ENCODE results near the gene MRPL55.

Gene MRPL55

GRCh38 chr1:228142155-228142691, 33.1 kb upstream of the MRPL55 start:
- Mint-ChIP-seq H3K27ac (no peak overlapping the region), H3K9me3 (no peaks in the 10 kb centered on the region), H3K36me3 (peaks cover 10% of the 10 kb centered on the region), H3K4me1 (peaks cover 59% of the 10 kb centered on the region), H3K27me3 (no peaks in the 10 kb centered on the region), H3K4me3 (peak overlapping the region; percentile 71)
- ATAC-seq: no peak

GRCh38 chr1:228141226-228142044, 32.3 kb upstream of the MRPL55 start:
- Mint-ChIP-seq H3K4me1 (peaks cover 63% of the 10 kb centered on the region), H3K27ac (peak overlapping the region; percentile 58), H3K9me3 (no peaks in the 10 kb centered on the region), H3K36me3 (peaks cover 10% of the 10 kb centered on the region), H3K27me3 (no peaks in the 10 kb centered on the region), H3K4me3 (peak overlapping the region; percentile 71)
- no peak for ATAC-seq

GRCh38 chr1:228140724-228141225, 31.7 kb upstream of the MRPL55 start:
- no peaks in the 10 kb centered on the region for H3K27me3 Mint-ChIP-seq
- no peak for ATAC-seq
- peaks cover 63% of the 10 kb centered on the region for H3K4me1 Mint-ChIP-seq

GRCh38 chr1:228139931-228140723, 31.0 kb upstream of the MRPL55 start, which contains the start of gene GUK1:
TSS of gene GUK1 (plus strand) at chr1:228140279. CDS start at chr1:228140303, 24 bp downstream.
- H3K4me1 Mint-ChIP-seq: peaks cover 63% of the 10 kb centered on the region
- no peaks in the 10 kb centered on the region for H3K27me3 Mint-ChIP-seq
- peak; percentile 98 for ATAC-seq
- H3K4me3 Mint-ChIP-seq: peak within 1 kb of the TSS; percentile 71
- peaks cover 10% of the 10 kb centered on the region for H3K36me3 Mint-ChIP-seq
- peak within 1 kb of the TSS; percentile 58 for H3K27ac Mint-ChIP-seq
- no peaks in the 10 kb centered on the region for H3K9me3 Mint-ChIP-seq

More at GRCh38 chr1:228140724-228141225, 31.7 kb upstream of the MRPL55 start:
- Mint-ChIP-seq H3K36me3 (peaks cover 10% of the 10 kb centered on the region), H3K4me3 (peak overlapping the region; percentile 71), H3K27ac (peak overlapping the region; percentile 58), H3K9me3 (no peaks in the 10 kb centered on the region)

- H3K4me1 Mint-ChIP-seq: peaks cover 57% of the 10 kb centered on the region
- ATAC-seq: no peak
Measured at GRCh38 chr1:228139406-228139930, 30.4 kb upstream of the MRPL55 start.

GRCh38 chr1:228136901-228137300, 27.8 kb upstream of the MRPL55 start:
- no peaks in the 10 kb centered on the region for H3K9me3 Mint-ChIP-seq
- peak overlapping the region; percentile 57 for H3K27ac Mint-ChIP-seq
- H3K27me3 Mint-ChIP-seq: peaks cover 8% of the 10 kb centered on the region
- no peak overlapping the region for H3K4me3 Mint-ChIP-seq
- no peaks in the 10 kb centered on the region for H3K36me3 Mint-ChIP-seq
- peaks cover 32% of the 10 kb centered on the region for H3K4me1 Mint-ChIP-seq
- no peak for ATAC-seq

More at GRCh38 chr1:228139406-228139930, 30.4 kb upstream of the MRPL55 start:
- Mint-ChIP-seq H3K9me3 (no peaks in the 10 kb centered on the region), H3K27ac (peak overlapping the region; percentile 58), H3K27me3 (peaks cover 6% of the 10 kb centered on the region), H3K36me3 (peaks cover 10% of the 10 kb centered on the region), H3K4me3 (peak overlapping the region; percentile 71)

- Mint-ChIP-seq H3K4me1 (peaks cover 29% of the 10 kb centered on the region), H3K4me3 (no peak overlapping the region), H3K27me3 (peaks cover 8% of the 10 kb centered on the region), H3K9me3 (no peaks in the 10 kb centered on the region), H3K27ac (no peak overlapping the region), H3K36me3 (no peaks in the 10 kb centered on the region)
- no peak for ATAC-seq
Measured at GRCh38 chr1:228134591-228134990, 25.5 kb upstream of the MRPL55 start.

- Mint-ChIP-seq H3K36me3 (no peaks in the 10 kb centered on the region), H3K4me3 (no peak overlapping the region), H3K27ac (no peak overlapping the region), H3K27me3 (peaks cover 8% of the 10 kb centered on the region), H3K9me3 (no peaks in the 10 kb centered on the region), H3K4me1 (peaks cover 9% of the 10 kb centered on the region)
- ATAC-seq: no peak
Measured at GRCh38 chr1:228131766-228132165, 22.7 kb upstream of the MRPL55 start.

- H3K27me3 Mint-ChIP-seq: no peaks in the 10 kb centered on the region
- peaks cover 7% of the 10 kb centered on the region for H3K4me1 Mint-ChIP-seq
- ATAC-seq: no peak
- no peak overlapping the region for H3K4me3 Mint-ChIP-seq
- no peaks in the 10 kb centered on the region for H3K9me3 Mint-ChIP-seq
- H3K36me3 Mint-ChIP-seq: no peaks in the 10 kb centered on the region
- no peak overlapping the region for H3K27ac Mint-ChIP-seq
Measured at GRCh38 chr1:228125185-228125584, 16.1 kb upstream of the MRPL55 start.

GRCh38 chr1:228123505-228123904, 14.4 kb upstream of the MRPL55 start:
- no peak for ATAC-seq
- Mint-ChIP-seq H3K4me3 (no peak overlapping the region), H3K9me3 (no peaks in the 10 kb centered on the region), H3K36me3 (no peaks in the 10 kb centered on the region), H3K27ac (no peak overlapping the region), H3K4me1 (peaks cover 7% of the 10 kb centered on the region), H3K27me3 (no peaks in the 10 kb centered on the region)

- peaks cover 2% of the 10 kb centered on the region for H3K9me3 Mint-ChIP-seq
- no peak overlapping the region for H3K4me3 Mint-ChIP-seq
- H3K36me3 Mint-ChIP-seq: peaks cover 3% of the 10 kb centered on the region
- no peaks in the 10 kb centered on the region for H3K27me3 Mint-ChIP-seq
- H3K27ac Mint-ChIP-seq: no peak overlapping the region
- peaks cover 7% of the 10 kb centered on the region for H3K4me1 Mint-ChIP-seq
- ATAC-seq: no peak
Measured at GRCh38 chr1:228122921-228123441, 13.9 kb upstream of the MRPL55 start.

GRCh38 chr1:228120857-228121489, 11.9 kb upstream of the MRPL55 start:
- Mint-ChIP-seq H3K27me3 (no peaks in the 10 kb centered on the region), H3K4me1 (peaks cover 7% of the 10 kb centered on the region), H3K27ac (peak overlapping the region; percentile 24), H3K9me3 (peaks cover 4% of the 10 kb centered on the region), H3K4me3 (no peak overlapping the region), H3K36me3 (peaks cover 6% of the 10 kb centered on the region)
- ATAC-seq: peak; percentile 43

GRCh38 chr1:228120351-228120750, 11.3 kb upstream of the MRPL55 start:
- H3K4me3 Mint-ChIP-seq: no peak overlapping the region
- peaks cover 6% of the 10 kb centered on the region for H3K36me3 Mint-ChIP-seq
- H3K27ac Mint-ChIP-seq: peak overlapping the region; percentile 24
- H3K9me3 Mint-ChIP-seq: peaks cover 4% of the 10 kb centered on the region
- H3K4me1 Mint-ChIP-seq: peaks cover 7% of the 10 kb centered on the region
- no peaks in the 10 kb centered on the region for H3K27me3 Mint-ChIP-seq
- no peak for ATAC-seq

- no peaks in the 10 kb centered on the region for H3K27me3 Mint-ChIP-seq
- no peak overlapping the region for H3K4me3 Mint-ChIP-seq
- H3K36me3 Mint-ChIP-seq: peaks cover 6% of the 10 kb centered on the region
- ATAC-seq: no peak
- H3K4me1 Mint-ChIP-seq: peaks cover 7% of the 10 kb centered on the region
- no peak overlapping the region for H3K27ac Mint-ChIP-seq
- H3K9me3 Mint-ChIP-seq: peaks cover 4% of the 10 kb centered on the region
Measured at GRCh38 chr1:228118040-228118439, 8.9 kb upstream of the MRPL55 start.
